Right ventricle myocardium inferior (tissue), 1 donor: ENCODE data around the gene SERPINB6. TPM values are rescaled to one million over a fixed set of nuclear protein-coding genes. Genes with fewer than 3 reads are reported as not detected.
A peak's percentile ranks its signal among the peaks of the same experiment; 100 is the strongest.
"Not testable (repeated sequence)": the region's sequence is repeated elsewhere in the genome, so short reads cannot be mapped to it uniquely, and the experiment has no call there.

Experiments
- ATAC-seq: fragments of 200-7000 bp; cut with Tn5 transposase; one replicate; pipeline ENCODE4 v1.9.1; 2020; ENCODE audit warnings: mild to moderate bottlenecking, moderate library complexity
- DNase-seq: peaks from one replicate; pipeline ENCODE4 v3.0.0; 2021; ENCODE audit errors: missing footprints
- intact Hi-C: fragments of 100-400 bp; cut with DNase I; formaldehyde crosslinking; loops from one replicate; pipeline ENCODE4 v1.11.0; 2022
- total RNA-seq: library from RNA; stranded (reverse); fragmentation: NEBNext Ultra II Directional; extraction: Animal tissue kit (Norgen Biotek cat#: 25700); gene quantifications from one replicate; pipeline ENCODE4 v1.2.1, GENCODE V29; 2021
- donor health status: DM: no; HTN: yes; CAD: no; lungs with severe emphysema.

SERPINB6 gene
- total RNA-seq, 1 donor from 2014 or later, result 275 TPM

DNA sequence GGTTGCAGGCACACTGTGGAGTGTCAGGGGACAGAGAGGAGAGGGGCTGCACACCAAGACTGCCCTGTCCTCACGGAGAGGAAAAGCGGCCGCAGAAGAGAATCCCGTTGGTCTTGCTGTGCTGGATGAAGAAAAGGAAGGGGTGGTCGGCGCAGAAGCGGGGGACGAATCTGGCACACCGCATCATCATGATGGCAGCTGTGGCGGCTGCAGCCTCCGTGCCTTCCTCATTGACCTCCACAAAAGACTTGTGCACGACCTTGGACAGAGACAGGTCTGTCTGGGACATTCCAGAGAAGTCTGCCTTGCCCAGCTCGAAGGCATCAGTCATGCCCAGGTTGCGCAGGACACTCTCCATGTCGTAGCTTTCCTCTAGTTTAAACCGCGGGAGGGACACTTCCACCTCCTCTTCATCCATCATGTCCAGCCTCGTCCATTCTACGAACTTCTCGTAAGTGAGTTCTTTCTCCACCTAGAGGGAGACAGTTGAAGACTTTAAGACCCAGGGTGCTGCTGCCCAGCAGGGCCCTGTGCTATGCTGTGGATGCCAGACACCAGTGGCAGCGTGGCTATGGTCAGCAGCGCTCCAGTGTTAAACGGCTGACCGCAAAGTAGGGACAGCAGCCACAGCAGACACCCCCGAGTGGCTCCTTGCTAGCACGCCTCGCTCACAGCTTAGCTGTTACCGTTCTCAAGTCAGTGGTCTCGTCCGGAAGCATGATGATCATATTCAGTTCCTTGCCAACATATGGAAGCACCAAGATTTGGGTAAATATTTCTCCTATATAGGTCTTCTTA, 22.9 kb downstream of the SERPINB6 start:
- no peak for DNase-seq
- intact Hi-C loops, result no loop called here
- no peak for ATAC-seq

DNA sequence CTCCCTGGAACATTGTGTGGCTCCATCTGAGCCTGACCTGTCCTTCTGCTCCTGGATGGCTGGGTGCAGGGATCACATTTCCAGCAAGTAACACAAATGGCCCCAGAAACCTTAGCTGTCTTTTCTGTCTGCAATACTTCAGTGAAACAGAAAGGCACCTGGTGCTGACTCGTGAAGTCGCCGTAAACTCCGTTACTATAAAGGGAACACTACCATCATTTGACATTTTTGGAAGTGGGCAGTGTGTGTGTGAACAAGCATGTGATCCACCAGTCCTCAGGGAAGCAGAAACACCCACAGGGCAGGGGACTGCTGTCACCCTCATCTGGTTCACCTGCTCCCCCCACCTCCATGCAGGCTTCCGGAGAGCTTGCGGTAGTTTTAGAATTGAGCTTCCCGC, 23.9 kb downstream of the SERPINB6 start:
- intact Hi-C loops, result no loop called here
- DNase-seq (no peak), ATAC-seq (peak; percentile 20)

GRCh38 chr6:2945153-2945452, 26.3 kb downstream of the SERPINB6 start:
- DNase-seq, result no peak
- intact Hi-C loops, result no loop called here
- ATAC-seq, result no peak

- intact Hi-C loops, result no loop called here
- no peak for DNase-seq
- no peak for ATAC-seq
Observed at GRCh38 chr6:2944405-2945152, 26.8 kb downstream of the SERPINB6 start.

DNA sequence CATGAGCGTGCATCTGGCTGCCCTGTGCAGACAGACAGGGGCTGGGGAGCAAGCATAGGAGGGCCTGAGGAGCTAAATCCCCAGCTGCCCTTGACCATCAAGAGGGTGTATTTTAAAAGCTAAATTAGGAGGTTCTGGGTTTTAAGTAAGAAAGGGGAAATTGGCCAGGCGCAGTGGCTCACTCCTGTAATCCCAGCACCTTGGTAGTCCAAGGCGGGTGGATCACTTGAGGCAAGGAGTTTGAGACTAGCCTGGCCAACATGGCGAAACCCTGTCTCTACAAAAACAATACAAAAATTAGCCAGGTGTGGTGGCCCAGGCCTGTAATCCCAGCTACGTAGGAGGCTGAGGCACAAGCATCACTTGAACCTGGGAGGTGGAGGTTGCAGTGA, 27.8 kb downstream of the SERPINB6 start:
- no peak for DNase-seq
- intact Hi-C loops, result no loop called here
- no peak for ATAC-seq

DNA sequence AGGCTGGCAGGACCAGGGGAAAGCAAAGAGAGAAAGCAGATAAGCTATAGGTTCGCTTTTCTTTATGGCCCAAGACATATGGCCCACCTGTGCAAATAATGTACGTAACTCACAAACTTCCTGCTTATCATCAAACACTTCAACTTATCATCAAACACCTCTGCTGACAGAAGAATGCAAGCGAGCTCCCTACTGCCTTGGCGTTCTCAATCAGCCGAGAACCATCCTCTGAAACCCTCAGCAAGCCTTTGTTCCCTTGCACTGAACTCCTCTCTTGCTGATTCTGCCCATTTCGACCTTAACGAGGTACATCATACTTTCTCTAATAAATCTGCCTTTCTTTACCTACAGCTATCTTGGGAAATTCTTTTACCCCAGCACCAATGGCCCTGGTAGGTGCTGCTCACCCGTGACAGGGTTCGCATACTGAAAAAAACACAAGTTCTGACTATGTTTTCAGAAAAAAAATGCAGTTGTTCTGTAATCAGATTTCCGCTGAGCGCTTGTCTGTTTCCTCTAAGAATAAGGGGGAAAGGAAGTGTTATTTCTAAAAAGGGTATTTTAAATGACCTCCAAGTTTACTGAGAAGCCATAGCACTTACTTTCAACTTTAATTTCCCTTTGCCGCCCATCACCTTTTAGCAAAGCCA, 28.3 kb downstream of the SERPINB6 start:
- ATAC-seq (peak; percentile 30), DNase-seq (no peak)
- intact Hi-C loops, result no loop called here

- ATAC-seq, DNase-seq, intact Hi-C loops: not testable (repeated sequence)
Observed at GRCh38 chr6:2942116-2942515, 29.3 kb downstream of the SERPINB6 start.

- ATAC-seq (no peak), DNase-seq (no peak)
- intact Hi-C loops, result no loop called here
Observed at GRCh38 chr6:2940851-2941250, 30.5 kb downstream of the SERPINB6 start.

DNA sequence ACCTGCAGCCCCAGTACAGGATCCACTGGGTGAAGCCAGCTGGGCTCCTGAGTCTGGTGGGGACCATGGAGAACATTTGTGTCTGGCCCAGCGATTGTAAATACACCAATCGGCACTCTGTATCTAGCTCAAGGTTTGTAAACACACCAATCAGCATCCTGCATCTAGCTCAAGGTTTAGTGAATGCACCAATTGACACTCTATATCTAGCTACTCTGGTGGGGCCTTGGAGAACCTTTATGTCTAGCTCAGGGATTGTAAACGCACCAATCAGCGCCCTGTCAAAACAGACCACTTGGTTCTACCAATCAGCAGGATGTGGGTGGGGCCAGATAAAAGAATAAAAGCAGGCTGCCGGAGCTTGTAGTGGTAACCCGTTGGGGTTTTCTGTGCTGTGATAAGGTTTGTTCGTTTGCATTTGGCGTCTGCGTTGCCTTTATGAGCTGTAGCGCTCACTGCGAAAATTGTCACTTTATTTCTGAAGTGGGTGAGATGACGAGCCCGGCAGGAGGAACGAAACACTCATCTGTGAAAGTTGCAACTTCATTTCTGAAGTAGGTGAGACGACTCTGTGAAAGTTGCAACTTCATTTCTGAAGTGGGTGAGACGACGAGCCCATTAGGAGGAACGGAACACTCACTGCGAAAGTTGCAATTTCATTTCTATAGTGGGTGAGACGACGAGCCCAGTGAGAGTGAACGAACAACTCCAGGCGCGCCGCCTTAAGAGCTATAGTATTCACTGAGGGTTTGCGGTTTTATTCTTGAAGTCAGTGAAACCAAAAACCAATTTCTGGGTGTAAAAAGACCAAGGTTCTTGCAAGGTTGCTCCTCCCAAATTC, 31.1 kb downstream of the SERPINB6 start:
- intact Hi-C loops, result no loop called here
- no peak for DNase-seq
- ATAC-seq, result no peak

DNA sequence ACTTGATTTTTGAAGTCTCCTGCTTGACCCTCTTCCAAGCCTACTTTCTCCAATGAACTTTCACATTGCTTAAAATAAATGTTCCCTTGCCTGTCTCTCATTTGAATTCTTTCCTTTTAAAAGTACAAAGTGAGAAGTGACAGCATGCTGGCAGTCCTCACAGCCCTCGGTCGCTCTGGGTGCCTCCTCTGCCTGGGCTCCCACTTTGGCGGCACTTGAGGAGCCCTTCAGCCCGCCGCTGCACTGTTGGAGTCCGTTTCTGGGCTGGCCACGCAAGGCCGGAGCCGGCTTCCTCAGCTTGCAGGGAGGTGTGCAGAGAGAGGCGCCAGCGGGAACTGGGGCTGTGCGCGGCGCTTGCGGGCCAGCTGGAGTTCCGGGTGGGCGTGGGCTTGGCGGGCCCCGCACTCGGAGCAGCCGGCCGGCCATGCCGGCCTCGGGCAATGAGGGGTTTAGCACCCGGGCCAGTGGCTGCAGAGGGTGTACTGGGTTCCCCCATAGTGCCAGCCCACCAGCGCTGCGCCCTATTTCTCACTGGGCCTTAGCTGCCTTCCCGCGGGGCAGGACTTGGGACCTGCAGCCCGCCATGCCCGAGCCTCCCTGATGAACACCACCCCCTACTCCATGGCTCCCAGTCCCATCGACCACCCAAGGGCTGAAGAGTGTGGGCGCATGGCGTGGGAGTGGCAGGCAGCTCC, 31.9 kb downstream of the SERPINB6 start:
- no peak for DNase-seq
- ATAC-seq, result peak; percentile 51
- intact Hi-C loops, result loop anchor here (10.0 kb wide), 1 partner anchor 45 kb away; no protein-coding TSS in a partner anchor

GRCh38 chr6:2938632-2939083, 32.7 kb downstream of the SERPINB6 start:
- DNase-seq (no peak), ATAC-seq (peak; percentile 24)
- intact Hi-C loops, result loop anchor here (10.0 kb wide), 1 partner anchor 46 kb away; no protein-coding TSS in a partner anchor

- intact Hi-C loops, result loop anchor here (10.0 kb wide), 1 partner anchor 47 kb away; no protein-coding TSS in a partner anchor
- ATAC-seq (no peak), DNase-seq (no peak)
Observed at GRCh38 chr6:2938004-2938631, 33.2 kb downstream of the SERPINB6 start.

- intact Hi-C loops, result loop anchor here (10.0 kb wide), 1 partner anchor 47 kb away; no protein-coding TSS in a partner anchor
- no peak for ATAC-seq
- DNase-seq, result no peak
Observed at GRCh38 chr6:2937627-2938003, 33.8 kb downstream of the SERPINB6 start.

- ATAC-seq, result no peak
- intact Hi-C loops, result loop anchor here (10.0 kb wide), 1 partner anchor 49 kb away; no protein-coding TSS in a partner anchor
- DNase-seq, result no peak
Observed at GRCh38 chr6:2935566-2936291, 35.6 kb downstream of the SERPINB6 start.

- intact Hi-C loops, result loop anchor here (10.0 kb wide), 1 partner anchor 51 kb away; no protein-coding TSS in a partner anchor
- ATAC-seq (no peak), DNase-seq (no peak)
Observed at GRCh38 chr6:2934057-2934456, 37.3 kb downstream of the SERPINB6 start.

- DNase-seq, ATAC-seq: not testable (repeated sequence)
- intact Hi-C loops, result loop anchor here (1.0 to 10.0 kb wide), 3 partner anchors 52 to 142 kb away; no protein-coding TSS in a partner anchor
Observed at GRCh38 chr6:2932911-2933310, 38.5 kb downstream of the SERPINB6 start.
